ENCODE results near the gene SAFB.

DNA sequence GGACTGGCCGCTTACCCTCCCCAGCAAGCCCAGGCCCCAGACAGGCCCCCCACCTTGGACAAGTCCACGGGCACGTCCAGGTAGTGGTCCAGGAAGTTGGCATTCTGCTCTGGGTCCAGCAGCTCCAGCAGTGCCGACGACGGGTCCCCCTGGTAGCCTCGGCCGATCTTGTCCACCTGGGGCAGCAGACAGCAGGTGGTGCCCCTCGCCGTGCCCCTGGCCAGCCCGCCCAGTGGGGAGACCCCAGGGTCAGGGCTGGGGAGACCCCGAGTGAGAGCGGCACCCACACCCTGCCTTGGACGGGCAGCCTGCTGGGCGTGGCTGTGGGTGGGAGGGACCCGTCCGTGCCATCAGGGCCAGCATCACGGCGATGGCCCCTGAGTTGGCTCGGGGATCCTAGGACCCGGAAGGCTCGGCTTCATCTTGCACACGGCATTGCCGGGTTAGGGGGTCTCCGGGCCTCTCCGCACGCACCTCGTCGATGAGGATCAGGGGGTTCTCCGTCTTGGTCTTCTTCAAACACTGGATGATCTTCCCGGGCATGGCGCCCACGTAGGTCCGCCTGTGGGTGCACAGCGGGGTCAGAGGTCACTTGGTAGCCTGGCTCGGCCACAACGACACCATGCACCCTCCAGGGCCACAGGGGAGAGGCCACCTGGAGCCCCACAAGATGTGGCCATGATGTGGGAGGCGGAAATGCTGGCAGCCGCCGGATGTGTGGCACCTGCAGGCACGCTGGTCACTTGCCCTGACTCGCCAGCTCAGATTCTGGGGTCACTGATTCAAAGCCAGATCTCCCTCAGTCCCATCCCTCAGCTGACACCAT, 73.5 kb downstream of the SAFB start:
- TF ChIP-seq, protein P1, sequence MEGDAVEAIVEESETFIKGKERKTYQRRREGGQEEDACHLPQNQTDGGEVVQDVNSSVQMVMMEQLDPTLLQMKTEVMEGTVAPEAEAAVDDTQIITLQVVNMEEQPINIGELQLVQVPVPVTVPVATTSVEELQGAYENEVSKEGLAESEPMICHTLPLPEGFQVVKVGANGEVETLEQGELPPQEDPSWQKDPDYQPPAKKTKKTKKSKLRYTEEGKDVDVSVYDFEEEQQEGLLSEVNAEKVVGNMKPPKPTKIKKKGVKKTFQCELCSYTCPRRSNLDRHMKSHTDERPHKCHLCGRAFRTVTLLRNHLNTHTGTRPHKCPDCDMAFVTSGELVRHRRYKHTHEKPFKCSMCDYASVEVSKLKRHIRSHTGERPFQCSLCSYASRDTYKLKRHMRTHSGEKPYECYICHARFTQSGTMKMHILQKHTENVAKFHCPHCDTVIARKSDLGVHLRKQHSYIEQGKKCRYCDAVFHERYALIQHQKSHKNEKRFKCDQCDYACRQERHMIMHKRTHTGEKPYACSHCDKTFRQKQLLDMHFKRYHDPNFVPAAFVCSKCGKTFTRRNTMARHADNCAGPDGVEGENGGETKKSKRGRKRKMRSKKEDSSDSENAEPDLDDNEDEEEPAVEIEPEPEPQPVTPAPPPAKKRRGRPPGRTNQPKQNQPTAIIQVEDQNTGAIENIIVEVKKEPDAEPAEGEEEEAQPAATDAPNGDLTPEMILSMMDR (IDR thresholded peaks at IDR 0.05) = no peak
- no peak for TF ChIP-seq SIN3A (IDR thresholded peaks at IDR 0.05; ENCODE audit: borderline replicate concordance, insufficient read depth, low read depth, low read length)
- TF ChIP-seq POLR2AphosphoS5 (IDR thresholded peaks at IDR 0.05; ENCODE audit: low read depth, low read length) = no peak

Measured in Panc1 (cell line).